Skeletal muscle cell (primary cell): ENCODE results near the gene PBX2.
"Not testable (repeated sequence)": the region's sequence is repeated elsewhere in the genome, so short reads cannot be mapped to it uniquely, and the experiment has no call there.

Source experiments
- DNase-seq: peaks from one replicate; pipeline ENCODE4 v3.0.0-alpha.2; 2010; ENCODE audit warnings: low read depth
- H3K4me3 ChIP-seq: 2 replicates; pipeline ENCODE4 v1.5.1; 2011; ENCODE audit warnings: low read depth, mild to moderate bottlenecking, control low read depth, low read length, moderate library complexity

PBX2 gene

GRCh38 chr6:32188381-32189068, 1.5 kb downstream of the PBX2 start:
- peak overlapping the region; percentile 78 for H3K4me3 ChIP-seq
- no peak for DNase-seq

- DNase-seq, result not testable (repeated sequence)
These were observed 2.1 kb downstream of the PBX2 start for GRCh38 chr6:32187725-32188380.

GRCh38 chr6:32187009-32187709, 2.8 kb downstream of the PBX2 start:
- no peak overlapping the region for H3K4me3 ChIP-seq
- DNase-seq, result no peak

More at GRCh38 chr6:32187725-32188380, 2.1 kb downstream of the PBX2 start:
- peak overlapping the region; percentile 78 for H3K4me3 ChIP-seq

- not testable (repeated sequence) for H3K4me3 ChIP-seq, DNase-seq
These were observed 3.7 kb downstream of the PBX2 start for GRCh38 chr6:32186151-32186840.

GRCh38 chr6:32185681-32186131, 4.3 kb downstream of the PBX2 start:
- DNase-seq, result peak; percentile 71
- H3K4me3 ChIP-seq, result not testable (repeated sequence)

GRCh38 chr6:32184084-32184640, 5.8 kb downstream of the PBX2 start, which contains the start of gene AGER:
AGER (minus strand) TSS chr6:32184253; CDS start chr6:32184222, 31 bp downstream.
- no peak within 1 kb of the TSS for H3K4me3 ChIP-seq
- no peak for DNase-seq

GRCh38 chr6:32183483-32184083, 6.4 kb downstream of the PBX2 start:
- no peak overlapping the region for H3K4me3 ChIP-seq
- DNase-seq, result no peak

GRCh38 chr6:32183030-32183429, 7.0 kb downstream of the PBX2 start:
- H3K4me3 ChIP-seq, result no peak overlapping the region
- no peak for DNase-seq

GRCh38 chr6:32182555-32182981, 7.4 kb downstream of the PBX2 start:
- no peak overlapping the region for H3K4me3 ChIP-seq
- DNase-seq, result no peak

- DNase-seq, result no peak
- H3K4me3 ChIP-seq, result no peak overlapping the region
These were observed 8.0 kb downstream of the PBX2 start for GRCh38 chr6:32181915-32182529.

GRCh38 chr6:32181148-32181702, 8.8 kb downstream of the PBX2 start:
- DNase-seq, result no peak

GRCh38 chr6:32179766-32180405, 10.1 kb downstream of the PBX2 start:
- no peak for DNase-seq
- no peak overlapping the region for H3K4me3 ChIP-seq

More at GRCh38 chr6:32181148-32181702, 8.8 kb downstream of the PBX2 start:
- H3K4me3 ChIP-seq, result no peak overlapping the region

- H3K4me3 ChIP-seq, result peak overlapping the region; percentile 99
- no peak for DNase-seq
These were observed 11.2 kb downstream of the PBX2 start for GRCh38 chr6:32178547-32179440.

GRCh38 chr6:32177788-32178546, 12.0 kb downstream of the PBX2 start, which contains the start of gene RNF5:
RNF5 (plus strand) TSS chr6:32178405; CDS start chr6:32178512, 107 bp downstream.
- H3K4me3 ChIP-seq, result peak within 1 kb of the TSS; percentile 99
- DNase-seq, result peak; percentile 100

GRCh38 chr6:32177183-32177787, 12.7 kb downstream of the PBX2 start:
- peak overlapping the region; percentile 99 for H3K4me3 ChIP-seq
- DNase-seq, result no peak
